ENCODE data around the gene RGL1.
A peak's percentile ranks its signal among the peaks of the same experiment; 100 is the strongest.

Gene RGL1

GRCh38 chr1:183920651-183921050, 115.7 kb downstream of the RGL1 start:
- no peak for DNase-seq

GRCh38 chr1:183922197-183922596, 117.3 kb downstream of the RGL1 start:
- DNase-seq = no peak

GRCh38 chr1:183925947-183926346, 121.0 kb downstream of the RGL1 start:
- no peak for DNase-seq

- no peak for DNase-seq
Measured at GRCh38 chr1:183926983-183927382, 122.1 kb downstream of the RGL1 start.

- DNase-seq = no peak
Measured at GRCh38 chr1:183931646-183932271, 126.8 kb downstream of the RGL1 start.

GRCh38 chr1:183932412-183932811, 127.5 kb downstream of the RGL1 start:
- no peak for DNase-seq

GRCh38 chr1:183933528-183934179, 128.7 kb downstream of the RGL1 start:
- no peak for DNase-seq

GRCh38 chr1:183934314-183934713, 129.4 kb downstream of the RGL1 start:
- no peak for DNase-seq

GRCh38 chr1:183936009-183936408, 131.1 kb downstream of the RGL1 start:
- no peak for DNase-seq

GRCh38 chr1:183936791-183937190, 131.9 kb downstream of the RGL1 start:
- DNase-seq = no peak

GRCh38 chr1:183937611-183938010, 132.7 kb downstream of the RGL1 start:
- no peak for DNase-seq

GRCh38 chr1:183941001-183941400, 136.1 kb downstream of the RGL1 start:
- DNase-seq = no peak

GRCh38 chr1:183942933-183943693, 138.2 kb downstream of the RGL1 start:
- peak; percentile 12 for DNase-seq

- no peak for DNase-seq
Measured at GRCh38 chr1:183945428-183946319, 140.8 kb downstream of the RGL1 start.

- no peak for DNase-seq
Measured at GRCh38 chr1:183946320-183946613, 141.3 kb downstream of the RGL1 start.

GRCh38 chr1:183947988-183948387, 143.1 kb downstream of the RGL1 start:
- no peak for DNase-seq

GRCh38 chr1:183952101-183952500, 147.2 kb downstream of the RGL1 start:
- no peak for DNase-seq

GRCh38 chr1:183953031-183953430, 148.1 kb downstream of the RGL1 start:
- no peak for DNase-seq

GRCh38 chr1:183954496-183954895, 149.6 kb downstream of the RGL1 start:
- DNase-seq = no peak

- peak; percentile 81 for DNase-seq
Measured at GRCh38 chr1:183956559-183957188, 151.8 kb downstream of the RGL1 start.

GRCh38 chr1:183957216-183957830, 152.4 kb downstream of the RGL1 start:
- no peak for DNase-seq

GRCh38 chr1:183958958-183959357, 154.0 kb downstream of the RGL1 start:
- no peak for DNase-seq

Data from hematopoietic multipotent progenitor cell treated with erythropoietin and hydrocortisone succinate and interleukin-3 and kit ligand, for 6 days (in vitro differentiated cells).